GM12864 (cell line): ENCODE data around the gene MBL2.
A peak's percentile ranks its signal among the peaks of the same experiment; 100 is the strongest.

Experiments
- DNase-seq: peaks from one replicate; pipeline ENCODE4 v3.0.0-alpha.2; 2011; ENCODE audit warnings: low read depth
- H3K4me3 ChIP-seq: 2 replicates; pipeline ENCODE4 v1.5.1; 2011; ENCODE audit warnings: mild to moderate bottlenecking, low read depth, low read length, control low read depth
- CTCF ChIP-seq: IDR thresholded peaks from 2 replicates; pipeline ENCODE4 v1.5.1; 2011; ENCODE audit warnings: low read depth, mild to moderate bottlenecking, moderate library complexity, low read length, control low read depth, inconsistent platforms; ENCODE audit errors: missing control alignments

The MBL2 gene

GRCh38 chr10:52780391-52781155 lies 8.0 kb upstream of the MBL2 start:
- no peak for TF ChIP-seq CTCF
- no peak for DNase-seq
- H3K4me3 ChIP-seq, result no peak overlapping the region

GRCh38 chr10:52779541-52780390 lies 7.2 kb upstream of the MBL2 start:
- no peak overlapping the region for H3K4me3 ChIP-seq
- no peak for DNase-seq
- peak; percentile 93 for TF ChIP-seq CTCF

- no peak for DNase-seq
- no peak overlapping the region for H3K4me3 ChIP-seq
- peak; percentile 47 for TF ChIP-seq CTCF
These were observed 6.2 kb upstream of the MBL2 start for GRCh38 chr10:52778511-52779392.

GRCh38 chr10:52777414-52777813 lies 4.8 kb upstream of the MBL2 start:
- no peak for DNase-seq
- no peak for TF ChIP-seq CTCF
- H3K4me3 ChIP-seq, result no peak overlapping the region

- no peak overlapping the region for H3K4me3 ChIP-seq
- DNase-seq, result no peak
- TF ChIP-seq CTCF, result no peak
These were observed 3.9 kb upstream of the MBL2 start for GRCh38 chr10:52776471-52776903.

GRCh38 chr10:52775132-52775647 lies 2.6 kb upstream of the MBL2 start:
- no peak for TF ChIP-seq CTCF
- no peak for DNase-seq
- H3K4me3 ChIP-seq, result no peak overlapping the region
